Pancreas (tissue), 10 donors: ENCODE results near the gene PMPCA. TPM values are rescaled to one million over a fixed set of nuclear protein-coding genes. Genes with fewer than 3 reads are reported as not detected.

Experiments used
- ATAC-seq, 4 donors: fragments of 200-7000 bp; cut with Tn5 transposase; one replicate each; pipeline versions ENCODE4 v1.8.0 to v1.9.1; 2020; ENCODE audit warnings: mild to moderate bottlenecking in 4 of 4, moderate library complexity in 4 of 4
- DNase-seq, 6 donors: peaks; one replicate each; pipeline ENCODE4 v3.0.0-alpha.2; 2020
- FAIRE-seq: peaks from 2 replicates; lab custom pipeline; 2012; peaks lifted over from hg19 to GRCh38; lab: Jason Lieb, UNC
- H3K27ac ChIP-seq, 4 donors: fragments of 200-600 bp; sonication (generic); 1 replicate in 3 of 4; 2 replicates in 1 of 4; pipeline versions ENCODE4 v1.5.0 to v1.8.0; 2020
- H3K27me3 ChIP-seq, 4 donors: fragments of 200-600 bp; one replicate each; pipeline ENCODE4 v1.8.0; 2021
- H3K36me3 ChIP-seq, 3 donors: fragments of 200-600 bp; sonication (generic) in 1 of 3; one replicate each; pipeline versions ENCODE4 v1.5.0 to v1.8.0; 2020 to 2021
- H3K4me1 ChIP-seq, 3 donors: fragments of 200-600 bp; one replicate each; pipeline ENCODE4 v1.8.0; 2021
- H3K4me3 ChIP-seq, 4 donors: fragments of 200-600 bp; sonication (generic) in 2 of 4; one replicate each; pipeline versions ENCODE4 v1.5.0 to v1.8.0; 2020 to 2021
- H3K9me3 ChIP-seq, 4 donors: fragments of 200-600 bp; one replicate each; pipeline ENCODE4 v1.8.0; 2021
- CTCF ChIP-seq, 4 donors: fragments of 200-600 bp; sonication (generic) in 3 of 4; IDR thresholded peaks; one replicate each; pipeline versions ENCODE4 v1.5.0 to v1.8.0; 2021; ENCODE audit warnings: antibody characterized with exemption in 4 of 4
- WGBS, 2 donors: extraction: QIAGEN DNeasy Blood & Tissue Kit; methylation state at CpG; one replicate each; pipeline ENCODE4 v1.1.7; 2013; 5-methylcytosine and 5-hydroxymethylcytosine counted together
- intact Hi-C, 3 donors: fragments of 100-400 bp; cut with DNase I; formaldehyde crosslinking; loops; one replicate each; pipeline versions ENCODE4 v1.11.1 to v1.14.2; 2022
- polyA plus RNA-seq, 2 donors: library from polyadenylated mRNA; stranded (reverse); fragments of 200-250 nt; gene quantifications; one replicate each; pipeline ENCODE4 v1.2.3, GENCODE V29; 2013
- total RNA-seq, 6 donors: library from RNA; stranded (reverse); fragmentation: NEBNext Ultra II Directional in 4 of 6; extraction: Animal tissue kit (Norgen Biotek cat#: 25700) in 4 of 6; gene quantifications; one replicate each; pipeline versions ENCODE4 v1.2.1 to v1.2.4, GENCODE V29; 2021 to 2023
- donor health status: healthy with polysubstance abuse.
- donor health status: DM: no; HTN: no; CAD: no; lungs with moderate emphysema.
- donor health status: DM: no; HTN: no; CAD: no.
- donor health status: control.
- donor health status: control.
- donor health status: Bipolar disorder and iron deficiency.
- donor health status: DM: yes; HTN: yes; CAD: no.
- donor health status: DM: no; HTN: no; CAD: no.
- donor health status: DM: no; HTN: no; CAD: no.
- donor health status: DM: yes; HTN: yes; CAD: no.

The PMPCA gene
- total and polyA plus RNA-seq, 8 donors = 16.3 to 51.4 (median 19.5) TPM

- H3K27me3 ChIP-seq = no peaks in the 10 kb centered on the region
- no peak overlapping the region for H3K4me3 ChIP-seq
- peaks cover 3 to 66% (median 34%) of the 10 kb centered on the region in 3 donors for H3K36me3 ChIP-seq
- DNase-seq (no peak), ATAC-seq (no peak), FAIRE-seq (no peak)
- H3K9me3 ChIP-seq = no peaks in the 10 kb centered on the region
- intact Hi-C loops = no loop called here
- WGBS, 2 donors = 94 to 98% methylated on average over 13 to 15 of the region's 15 CpGs
- H3K4me1 ChIP-seq = peaks cover 0 to 1% (median under 1%) of the 10 kb centered on the region in 3 donors
- no peak overlapping the region for H3K27ac ChIP-seq
- no peak for TF ChIP-seq CTCF (IDR thresholded peaks at IDR 0.05)
Measured at GRCh38 chr9:136443087-136443486, 32.6 kb downstream of the PMPCA start.

GRCh38 chr9:136443687-136444086, 33.2 kb downstream of the PMPCA start:
- Histone ChIP-seq H3K9me3 (no peaks in the 10 kb centered on the region), H3K4me3 (no peak overlapping the region), H3K36me3 (peaks cover 3 to 67% (median 34%) of the 10 kb centered on the region in 3 donors), H3K27me3 (no peaks in the 10 kb centered on the region), H3K27ac (no peak overlapping the region), H3K4me1 (no peaks in the 10 kb centered on the region)
- no peak for TF ChIP-seq CTCF (IDR thresholded peaks at IDR 0.05)
- intact Hi-C loops = no loop called here
- 93 to 98% methylated on average over 7 of the region's 7 CpGs for WGBS, 2 donors
- ATAC-seq = no peak
- no peak for DNase-seq
- FAIRE-seq = no peak

- FAIRE-seq = no peak
- no peaks in the 10 kb centered on the region for H3K4me1 ChIP-seq
- no peak overlapping the region for H3K27ac ChIP-seq
- H3K4me3 ChIP-seq = no peak overlapping the region
- DNase-seq = no peak
- peaks cover 3 to 71% (median 37%) of the 10 kb centered on the region in 3 donors for H3K36me3 ChIP-seq
- no peak for TF ChIP-seq CTCF (IDR thresholded peaks at IDR 0.05)
- no peaks in the 10 kb centered on the region for H3K9me3 ChIP-seq
- no peak for ATAC-seq
- 90 to 92% methylated on average over 20 of the region's 20 CpGs for WGBS, 2 donors
- intact Hi-C loops = no loop called here
- no peaks in the 10 kb centered on the region for H3K27me3 ChIP-seq
Measured at GRCh38 chr9:136444102-136444501, 33.6 kb downstream of the PMPCA start.

- Histone ChIP-seq H3K9me3 (no peaks in the 10 kb centered on the region), H3K4me3 (no peak overlapping the region), H3K36me3 (peaks cover 3 to 87% (median 46%) of the 10 kb centered on the region in 3 donors), H3K27me3 (no peaks in the 10 kb centered on the region), H3K27ac (no peak overlapping the region), H3K4me1 (no peaks in the 10 kb centered on the region)
- ATAC-seq (no peak), FAIRE-seq (no peak), DNase-seq (no peak)
- 89 to 92% methylated on average over 7 of the region's 7 CpGs for WGBS, 2 donors
- TF ChIP-seq CTCF (IDR thresholded peaks at IDR 0.05) = no peak
- intact Hi-C loops = no loop called here
Measured at GRCh38 chr9:136445799-136446198, 35.3 kb downstream of the PMPCA start.

GRCh38 chr9:136447173-136447778, 36.8 kb downstream of the PMPCA start:
- Histone ChIP-seq H3K4me3 (no peak overlapping the region), H3K9me3 (no peaks in the 10 kb centered on the region), H3K27ac (no peak overlapping the region), H3K36me3 (peaks cover 3 to 89% (median 53%) of the 10 kb centered on the region in 3 donors), H3K4me1 (no peaks in the 10 kb centered on the region), H3K27me3 (no peaks in the 10 kb centered on the region)
- no peak for FAIRE-seq
- intact Hi-C loops = no loop called here
- ATAC-seq = no peak
- TF ChIP-seq CTCF (IDR thresholded peaks at IDR 0.05) = no peak
- DNase-seq = no peak
- 93 to 94% methylated on average over 27 of the region's 27 CpGs for whole genome bisulfite sequencing, 2 donors
